Measurements from ENCODE around the gene GPR89A. TPM values are rescaled to one million over a fixed set of nuclear protein-coding genes. Genes with fewer than 3 reads are reported as not detected.

The GPR89A gene
- total RNA-seq, 2 donors from 2014 or later: 12.7 to 29.7 TPM

GRCh38 chr1:145689922-145690321 lies 82.1 kb downstream of the GPR89A start:
- 86 to 88% methylated on average over 3 to 6 of the region's 6 CpGs for WGBS, 2 donors
- H3K27me3 ChIP-seq: no peaks in the 10 kb centered on the region
- peaks cover 54% of the 10 kb centered on the region for H3K4me1 ChIP-seq
- H3K9me3 ChIP-seq: no peaks in the 10 kb centered on the region
- DNase-seq: peak in 2 of 4 donors; percentile 31 to 39
- no peak for TF ChIP-seq CTCF (IDR thresholded peaks at IDR 0.05)
- no peak for TF ChIP-seq POLR2A (IDR thresholded peaks at IDR 0.05)
- no peak for ATAC-seq
- H3K36me3 ChIP-seq (replicated peaks in 1 of 2; ENCODE audit: insufficient read depth in 1 of 2, low read depth in 2 of 2): no peaks in the 10 kb centered on the region
- intact Hi-C loops (cut with DNase I): no loop called here
- no peak overlapping the region for H3K4me3 ChIP-seq
- peak overlapping the region in 1 of 4 donors; percentile 23 for H3K27ac ChIP-seq

- WGBS, 2 donors: 46 to 47% methylated on average over 5 of the region's 5 CpGs
- peaks cover 63% of the 10 kb centered on the region for H3K4me1 ChIP-seq
- no peaks in the 10 kb centered on the region for H3K36me3 ChIP-seq (replicated peaks in 1 of 2; ENCODE audit: insufficient read depth in 1 of 2, low read depth in 2 of 2)
- no peaks in the 10 kb centered on the region for H3K27me3 ChIP-seq
- intact Hi-C loops (cut with DNase I): no loop called here
- peak overlapping the region in 3 of 4 donors; percentile 12 to 15 (median 13) for H3K27ac ChIP-seq
- no peak overlapping the region for H3K4me3 ChIP-seq
- DNase-seq: peak in 3 of 4 donors; percentile 21 to 25 (median 22)
- TF ChIP-seq POLR2A (IDR thresholded peaks at IDR 0.05) (no peak), CTCF (IDR thresholded peaks at IDR 0.05) (no peak)
- peak; percentile 39 for ATAC-seq
- no peaks in the 10 kb centered on the region for H3K9me3 ChIP-seq
Measured at GRCh38 chr1:145690587-145691558, 83.1 kb downstream of the GPR89A start.

GRCh38 chr1:145692785-145693443 lies 85.1 kb downstream of the GPR89A start:
- H3K9me3 ChIP-seq: no peaks in the 10 kb centered on the region
- no peaks in the 10 kb centered on the region for H3K36me3 ChIP-seq (replicated peaks in 1 of 2; ENCODE audit: insufficient read depth in 1 of 2, low read depth in 2 of 2)
- intact Hi-C loops (cut with DNase I): no loop called here
- TF ChIP-seq POLR2A (IDR thresholded peaks at IDR 0.05): no peak
- TF ChIP-seq CTCF (IDR thresholded peaks at IDR 0.05): no peak
- peaks cover 80% of the 10 kb centered on the region for H3K4me1 ChIP-seq
- no peak for ATAC-seq
- no peak overlapping the region for H3K27ac ChIP-seq
- no peak overlapping the region for H3K4me3 ChIP-seq
- WGBS, 2 donors: 82 to 86% methylated on average over 11 of the region's 11 CpGs
- H3K27me3 ChIP-seq: no peaks in the 10 kb centered on the region
- DNase-seq: no peak

- Histone ChIP-seq H3K4me1 (peaks cover 64% of the 10 kb centered on the region), H3K9me3 (no peaks in the 10 kb centered on the region), H3K4me3 (no peak overlapping the region), H3K27me3 (no peaks in the 10 kb centered on the region), H3K36me3 (replicated peaks in 1 of 2; ENCODE audit: insufficient read depth in 1 of 2, low read depth in 2 of 2) (no peaks in the 10 kb centered on the region), H3K27ac (peak overlapping the region; percentile 36 to 75 (median 70))
- ATAC-seq (peak; percentile 86), DNase-seq (peak; percentile 55 to 79 (median 67))
- intact Hi-C loops (cut with DNase I): no loop called here
- TF ChIP-seq CTCF (IDR thresholded peaks at IDR 0.05) (no peak), POLR2A (IDR thresholded peaks at IDR 0.05) (peak in 1 of 3 donors; percentile 27)
- WGBS, 2 donors: 29 to 42% methylated on average over 5 of the region's 5 CpGs
Measured at GRCh38 chr1:145695821-145696629, 88.2 kb downstream of the GPR89A start.

Measured in body of pancreas (tissue), 4 donors.